ENCODE data around the gene TYW3.

The TYW3 gene, protein sequence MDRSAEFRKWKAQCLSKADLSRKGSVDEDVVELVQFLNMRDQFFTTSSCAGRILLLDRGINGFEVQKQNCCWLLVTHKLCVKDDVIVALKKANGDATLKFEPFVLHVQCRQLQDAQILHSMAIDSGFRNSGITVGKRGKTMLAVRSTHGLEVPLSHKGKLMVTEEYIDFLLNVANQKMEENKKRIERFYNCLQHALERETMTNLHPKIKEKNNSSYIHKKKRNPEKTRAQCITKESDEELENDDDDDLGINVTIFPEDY

DNA sequence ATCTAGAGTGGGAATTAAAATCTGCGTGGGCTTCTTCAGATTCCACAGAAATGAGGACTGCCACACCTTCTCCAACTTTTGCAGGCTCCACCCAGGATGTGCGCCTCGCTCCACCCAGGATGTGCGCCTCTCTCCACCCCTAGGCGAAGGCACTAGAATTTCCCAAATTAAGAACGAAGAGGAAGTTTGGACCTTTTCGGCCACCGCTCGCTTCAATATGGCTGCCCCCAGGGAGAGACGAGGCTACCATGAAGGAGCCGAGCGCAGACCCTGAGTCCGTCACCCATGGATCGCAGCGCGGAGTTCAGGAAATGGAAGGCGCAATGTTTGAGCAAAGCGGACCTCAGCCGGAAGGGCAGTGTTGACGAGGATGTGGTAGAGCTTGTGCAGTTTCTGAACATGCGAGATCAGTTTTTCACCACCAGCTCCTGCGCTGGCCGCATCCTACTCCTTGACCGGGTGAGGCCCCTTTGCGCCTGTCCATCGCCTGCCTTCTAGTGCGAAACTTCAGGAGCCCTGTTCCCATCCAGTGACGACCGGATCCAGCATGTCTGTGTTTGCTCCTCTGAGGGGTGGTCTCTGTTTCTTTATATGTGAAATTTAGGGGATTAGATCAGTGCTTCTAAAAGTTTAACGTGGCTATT, at the start of gene TYW3, which contains the start of gene CRYZ:
TYW3 (plus strand) TSS at position 193 of the 644 bp plus-strand sequence; CDS start at position 286, 93 bp downstream.
CRYZ (minus strand) TSS at position 91 of the 644 bp plus-strand sequence. CDS start 8,229 bp downstream, outside the sequence.
- peak; percentile 97 for DNase-seq

- no peak for DNase-seq
Observed at GRCh38 chr1:74683656-74684055, 49.3 kb upstream of the TYW3 start.

GRCh38 chr1:74684301-74684700, 48.7 kb upstream of the TYW3 start:
- no peak for DNase-seq

GRCh38 chr1:74686928-74687327, 46.0 kb upstream of the TYW3 start:
- DNase-seq, result no peak

- DNase-seq, result peak; percentile 80
Observed at GRCh38 chr1:74689621-74690363, 43.2 kb upstream of the TYW3 start.

- DNase-seq, result no peak
Observed at GRCh38 chr1:74690364-74690696, 42.6 kb upstream of the TYW3 start.

GRCh38 chr1:74690909-74691308, 42.0 kb upstream of the TYW3 start:
- DNase-seq, result no peak

DNA sequence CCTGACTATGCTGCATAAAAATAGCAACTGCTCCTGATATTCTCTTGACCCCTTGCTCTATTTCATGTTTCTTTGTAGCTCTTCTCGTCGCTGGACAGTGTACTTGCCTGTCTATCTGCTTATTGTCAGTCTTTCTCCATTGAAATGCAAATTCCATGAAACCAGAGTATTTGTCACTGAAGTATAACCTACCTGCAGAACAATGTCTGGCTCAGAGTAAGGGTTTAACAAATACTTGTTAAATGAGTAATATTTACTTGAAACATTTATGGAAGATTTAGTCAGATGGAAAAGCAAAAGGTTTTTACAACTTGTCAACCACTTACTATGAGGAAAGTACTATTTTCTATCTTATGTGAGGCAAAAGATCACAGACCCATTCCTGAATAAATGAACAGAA, 39.5 kb upstream of the TYW3 start:
- no peak for DNase-seq

- no peak for DNase-seq
Observed at GRCh38 chr1:74697832-74698231, 35.1 kb upstream of the TYW3 start.

DNA sequence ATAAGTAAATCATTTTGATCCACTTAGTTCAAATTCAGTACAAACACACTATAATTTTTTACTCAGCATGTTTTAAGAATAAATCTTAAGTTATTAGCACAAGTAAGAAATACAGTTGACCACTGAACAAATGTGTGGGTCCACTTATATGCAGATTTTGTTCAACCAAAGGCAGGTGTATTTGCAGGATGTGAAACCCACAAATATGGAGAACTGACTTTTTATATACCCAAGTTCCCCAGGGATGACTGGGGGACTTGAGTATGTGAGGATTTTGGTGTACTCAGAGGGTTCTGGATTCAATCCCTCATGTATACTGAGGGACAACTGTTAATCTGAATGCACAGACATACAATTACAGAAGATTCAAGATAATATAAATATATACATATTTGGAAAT, 33.6 kb upstream of the TYW3 start:
- no peak for DNase-seq

GRCh38 chr1:74703386-74704182, 29.4 kb upstream of the TYW3 start:
- no peak for DNase-seq

- DNase-seq, result no peak
Observed at GRCh38 chr1:74712881-74713280, 20.1 kb upstream of the TYW3 start.

DNA sequence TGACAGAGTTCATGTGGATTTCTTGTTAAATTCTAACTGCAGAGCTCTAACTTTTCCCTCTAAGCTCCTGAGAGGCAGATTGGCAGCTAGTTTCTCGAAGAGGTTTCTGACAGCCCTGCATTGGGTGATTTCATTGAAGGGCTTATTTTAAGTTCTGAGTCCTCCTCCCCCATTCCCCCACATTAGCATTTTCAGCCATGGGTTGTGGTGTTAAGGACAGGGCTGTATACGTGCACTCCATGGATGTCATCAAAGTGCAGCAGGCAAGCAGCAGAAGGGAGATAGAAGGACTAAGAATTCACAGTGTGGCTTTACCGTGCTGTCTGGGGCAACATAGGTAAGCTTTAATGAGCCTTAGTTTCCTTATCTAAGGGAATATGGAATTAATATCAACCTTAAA, 19.1 kb upstream of the TYW3 start:
- DNase-seq, result no peak

DNA sequence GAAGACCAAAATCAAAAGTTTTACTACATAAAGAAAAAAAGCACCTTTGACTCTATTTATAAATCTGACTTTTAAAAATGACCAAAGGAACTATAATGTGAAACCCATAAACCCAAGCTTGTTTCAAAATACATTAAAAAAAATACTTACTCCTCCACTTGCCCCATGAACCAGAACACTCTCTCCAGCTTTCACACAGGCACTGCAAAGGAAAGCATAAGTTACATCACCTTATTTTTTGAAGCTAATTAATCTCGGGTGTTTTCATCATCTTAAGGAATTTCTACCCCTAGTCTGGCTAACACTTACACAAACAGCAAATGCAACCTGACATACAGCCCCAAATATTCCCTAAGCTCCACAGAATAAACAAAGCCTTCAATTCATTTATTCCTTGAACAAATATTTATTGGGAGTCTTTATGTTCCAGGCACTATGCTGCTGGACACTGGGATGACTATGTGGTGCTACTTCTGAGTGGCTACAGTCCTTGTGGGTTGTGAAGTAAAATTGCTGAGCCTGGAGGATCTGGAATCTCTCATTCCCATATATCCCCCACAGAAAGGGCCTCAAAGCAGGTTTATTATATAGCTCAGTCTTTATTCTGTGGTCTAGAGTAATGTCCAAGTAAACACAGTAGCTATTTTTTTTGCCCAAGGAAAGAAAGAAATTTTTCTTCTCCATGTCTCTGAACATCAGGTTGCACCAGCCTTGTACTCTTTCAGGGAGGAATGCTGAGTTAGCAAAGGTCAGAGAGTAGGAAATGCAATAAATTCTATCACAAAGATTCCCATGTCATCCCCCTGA, 18.3 kb upstream of the TYW3 start:
- DNase-seq, result no peak

- DNase-seq, result no peak
Observed at GRCh38 chr1:74715236-74715502, 17.8 kb upstream of the TYW3 start.

GRCh38 chr1:74715806-74716205, 17.1 kb upstream of the TYW3 start:
- DNase-seq, result no peak

DNA sequence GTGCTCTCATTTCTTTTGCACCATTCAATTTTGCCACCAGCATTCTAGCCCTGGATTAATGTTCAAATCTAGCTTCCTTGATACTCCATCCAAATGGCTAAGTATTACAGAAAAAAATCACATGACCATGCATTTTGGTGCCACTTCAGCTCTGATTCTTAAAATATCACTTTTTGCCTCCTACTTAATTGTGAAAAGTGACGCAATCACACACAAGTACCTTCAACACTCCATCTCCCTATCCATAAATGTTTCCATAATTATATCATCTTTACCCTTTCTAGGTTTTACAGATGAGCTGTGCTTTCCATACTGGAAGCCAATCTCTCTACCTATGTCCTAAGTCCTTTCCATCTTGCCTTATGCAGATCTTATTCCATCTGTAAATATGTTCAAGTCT, 16.1 kb upstream of the TYW3 start:
- no peak for DNase-seq

DNA sequence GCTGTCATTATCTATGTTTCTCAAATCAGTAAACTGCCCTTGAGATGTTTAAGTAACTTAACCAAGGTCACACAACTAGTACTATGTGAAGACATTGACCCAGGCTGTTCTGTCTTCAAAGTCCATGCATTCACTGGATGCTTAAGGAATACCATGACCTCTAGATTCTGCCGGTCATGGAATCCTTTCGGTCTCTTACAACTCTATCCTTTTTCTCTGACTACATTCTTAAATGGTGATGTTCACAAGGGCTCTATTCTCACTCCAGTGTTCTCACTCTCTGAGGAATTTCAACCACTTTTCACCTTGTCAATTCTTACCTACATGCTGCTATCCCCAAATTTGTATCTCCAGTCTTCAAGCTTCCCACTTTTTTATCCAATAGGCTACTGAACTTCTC, 15.3 kb upstream of the TYW3 start:
- no peak for DNase-seq

DNA sequence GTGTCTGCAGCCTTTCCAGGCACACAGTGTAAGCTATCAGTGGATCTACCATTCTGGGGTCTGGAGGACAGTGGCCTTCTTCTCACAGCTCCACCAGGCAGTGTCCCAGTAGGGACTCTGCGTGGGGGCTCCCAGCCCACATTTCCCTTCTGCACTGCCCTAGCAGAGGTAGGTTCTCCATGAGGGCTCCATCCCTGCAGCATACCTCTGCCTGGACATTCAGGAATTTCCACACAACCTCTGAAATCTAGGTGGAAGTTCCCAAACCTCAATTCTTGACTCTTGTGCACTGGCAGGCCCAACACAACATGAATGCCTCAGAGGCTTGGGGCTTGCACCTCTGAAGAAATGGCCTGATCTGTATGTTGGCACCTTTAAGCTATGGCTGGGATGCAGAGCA, 6.9 kb upstream of the TYW3 start:
- DNase-seq, result no peak

DNA sequence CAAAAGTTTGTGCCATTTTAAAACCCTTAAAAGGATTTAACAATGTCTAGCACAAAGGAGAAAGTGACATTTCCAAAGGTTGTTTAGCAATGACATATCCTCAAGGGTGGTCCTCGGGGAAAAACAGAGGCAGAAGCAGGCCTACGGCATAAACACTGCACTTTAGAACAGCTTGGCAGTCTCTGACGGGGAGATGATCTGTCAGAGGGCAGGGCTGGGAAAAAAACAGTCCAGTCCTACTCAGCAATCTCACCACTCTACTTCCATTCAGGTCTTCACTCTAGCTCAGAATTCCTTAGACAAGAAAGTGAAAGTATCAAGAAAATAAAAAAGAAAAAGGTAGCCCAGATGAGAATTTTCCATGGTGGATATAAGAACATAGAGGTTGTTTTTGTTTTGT, 4.2 kb upstream of the TYW3 start:
- no peak for DNase-seq

DNA sequence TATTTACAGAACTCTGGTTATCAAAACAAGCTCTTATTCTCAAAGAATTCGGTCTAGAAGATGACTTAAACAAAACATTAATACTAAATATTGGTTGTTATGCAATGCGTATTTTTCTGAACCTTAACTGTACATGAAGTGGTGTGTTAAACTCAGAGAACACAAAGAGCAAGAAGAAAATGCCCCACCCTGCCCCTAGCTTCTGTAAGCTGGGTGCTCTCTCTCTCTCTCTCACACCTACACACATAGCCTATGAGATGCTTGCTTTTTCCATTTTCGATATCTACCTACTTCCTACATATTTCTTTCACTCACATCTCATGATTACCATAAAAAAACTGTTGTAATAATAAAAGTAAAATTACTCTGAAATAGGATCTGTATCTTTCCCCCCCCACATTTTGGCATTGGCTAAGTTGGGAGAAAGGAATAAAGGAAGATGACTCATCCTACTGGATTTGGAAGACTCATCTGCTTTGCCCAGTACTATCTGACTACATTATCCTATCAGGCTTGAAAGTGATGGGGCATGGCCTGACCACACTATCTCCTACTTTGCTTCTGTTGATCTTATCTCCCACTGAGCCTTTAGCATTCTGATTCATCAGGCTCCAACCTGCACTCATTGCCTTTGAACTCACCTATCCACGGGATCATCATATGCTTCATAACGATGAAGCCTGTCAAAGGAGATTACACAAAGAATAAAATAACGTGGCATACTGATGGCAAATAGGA, 3.0 kb upstream of the TYW3 start:
- DNase-seq, result peak; percentile 6

Data from hematopoietic multipotent progenitor cell treated with erythropoietin and hydrocortisone succinate and interleukin-3 and kit ligand, for 4 days (in vitro differentiated cells).